Bronchial epithelial cell (primary cell): Measurements from ENCODE around the gene VPS54. TPM values are rescaled to one million over a fixed set of nuclear protein-coding genes. Genes with fewer than 3 reads are reported as not detected.

Source experiments
- DNase-seq: peaks from one replicate; pipeline ENCODE4 v3.0.0-alpha.2; 2010; ENCODE audit warnings: low read depth
- FAIRE-seq: peaks from 2 replicates; lab custom pipeline; 2011; peaks lifted over from hg19 to GRCh38; lab: Jason Lieb, UNC
- H3K27me3 ChIP-seq: 2 replicates; pipeline ENCODE4 v1.5.1; 2011; ENCODE audit warnings: low read length; ENCODE audit not compliant: control insufficient read depth, insufficient read depth
- H3K36me3 ChIP-seq: 2 replicates; pipeline ENCODE4 v1.5.1; 2011; ENCODE audit warnings: low read length; ENCODE audit not compliant: control insufficient read depth, insufficient read depth
- H3K4me3 ChIP-seq: 2 replicates; pipeline ENCODE4 v1.5.1; 2011; ENCODE audit warnings: mild to moderate bottlenecking, low read depth, low read length, control low read depth
- total RNA-seq: library from RNA; depleted of rRNA; stranded (reverse); fragments of >200 nt; gene quantifications from 2 replicates; pipeline ENCODE4 v1.2.1, GENCODE V29; 2014
- TF ChIP-seq, protein P1 (sequence below): IDR thresholded peaks from 2 replicates; pipeline ENCODE4 v1.5.1; 2011; ENCODE audit warnings: mild to moderate bottlenecking, moderate library complexity, low read length, control low read depth, inconsistent platforms; ENCODE audit not compliant: insufficient read depth, severe bottlenecking

Gene VPS54
- total RNA-seq, 1 donor from 2014 or later = 18.2 TPM

DNA sequence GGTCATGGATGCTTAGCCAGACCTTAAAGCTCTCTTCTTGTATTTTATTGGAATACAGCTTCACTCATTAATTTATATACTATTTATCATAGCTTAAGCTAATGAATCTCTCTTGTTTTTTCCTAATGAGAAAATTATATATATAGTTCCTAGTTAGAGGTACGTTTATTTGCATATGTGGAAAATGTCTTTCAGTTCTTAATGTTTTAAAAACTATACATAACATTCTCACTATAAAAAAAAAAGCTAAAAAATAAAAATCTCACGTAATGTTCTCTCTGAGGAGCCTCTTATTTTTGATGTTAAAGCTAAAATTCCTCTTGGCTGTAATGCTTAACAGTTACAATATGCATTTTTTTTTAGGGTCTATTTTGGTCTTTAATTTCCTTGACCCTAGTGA lies 160.9 kb downstream of the VPS54 start:
- no peak for DNase-seq
- Histone ChIP-seq H3K36me3 (peaks cover 5% of the 10 kb centered on the region), H3K27me3 (no peaks in the 10 kb centered on the region), H3K4me3 (no peak overlapping the region)
- TF ChIP-seq, protein P1, sequence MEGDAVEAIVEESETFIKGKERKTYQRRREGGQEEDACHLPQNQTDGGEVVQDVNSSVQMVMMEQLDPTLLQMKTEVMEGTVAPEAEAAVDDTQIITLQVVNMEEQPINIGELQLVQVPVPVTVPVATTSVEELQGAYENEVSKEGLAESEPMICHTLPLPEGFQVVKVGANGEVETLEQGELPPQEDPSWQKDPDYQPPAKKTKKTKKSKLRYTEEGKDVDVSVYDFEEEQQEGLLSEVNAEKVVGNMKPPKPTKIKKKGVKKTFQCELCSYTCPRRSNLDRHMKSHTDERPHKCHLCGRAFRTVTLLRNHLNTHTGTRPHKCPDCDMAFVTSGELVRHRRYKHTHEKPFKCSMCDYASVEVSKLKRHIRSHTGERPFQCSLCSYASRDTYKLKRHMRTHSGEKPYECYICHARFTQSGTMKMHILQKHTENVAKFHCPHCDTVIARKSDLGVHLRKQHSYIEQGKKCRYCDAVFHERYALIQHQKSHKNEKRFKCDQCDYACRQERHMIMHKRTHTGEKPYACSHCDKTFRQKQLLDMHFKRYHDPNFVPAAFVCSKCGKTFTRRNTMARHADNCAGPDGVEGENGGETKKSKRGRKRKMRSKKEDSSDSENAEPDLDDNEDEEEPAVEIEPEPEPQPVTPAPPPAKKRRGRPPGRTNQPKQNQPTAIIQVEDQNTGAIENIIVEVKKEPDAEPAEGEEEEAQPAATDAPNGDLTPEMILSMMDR = no peak
- no peak for FAIRE-seq

DNA sequence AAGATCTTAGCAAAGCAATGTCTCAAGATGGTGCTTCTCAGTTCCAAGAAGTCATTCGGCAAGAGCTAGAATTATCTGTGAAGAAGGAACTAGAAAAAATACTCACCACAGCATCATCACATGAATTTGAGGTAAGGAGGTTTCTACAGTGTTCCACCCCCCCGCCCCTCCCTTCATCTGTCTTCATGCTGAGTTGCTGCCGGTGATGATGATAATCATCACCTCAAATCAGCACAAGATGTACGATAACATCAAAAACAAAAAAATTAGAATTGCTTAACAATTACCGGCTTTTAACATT lies 163.0 kb downstream of the VPS54 start:
- H3K27me3 ChIP-seq = no peaks in the 10 kb centered on the region
- TF ChIP-seq, protein P1 = no peak
- FAIRE-seq (no peak), DNase-seq (no peak)
- peaks cover 5% of the 10 kb centered on the region for H3K36me3 ChIP-seq
- H3K4me3 ChIP-seq = no peak overlapping the region

DNA sequence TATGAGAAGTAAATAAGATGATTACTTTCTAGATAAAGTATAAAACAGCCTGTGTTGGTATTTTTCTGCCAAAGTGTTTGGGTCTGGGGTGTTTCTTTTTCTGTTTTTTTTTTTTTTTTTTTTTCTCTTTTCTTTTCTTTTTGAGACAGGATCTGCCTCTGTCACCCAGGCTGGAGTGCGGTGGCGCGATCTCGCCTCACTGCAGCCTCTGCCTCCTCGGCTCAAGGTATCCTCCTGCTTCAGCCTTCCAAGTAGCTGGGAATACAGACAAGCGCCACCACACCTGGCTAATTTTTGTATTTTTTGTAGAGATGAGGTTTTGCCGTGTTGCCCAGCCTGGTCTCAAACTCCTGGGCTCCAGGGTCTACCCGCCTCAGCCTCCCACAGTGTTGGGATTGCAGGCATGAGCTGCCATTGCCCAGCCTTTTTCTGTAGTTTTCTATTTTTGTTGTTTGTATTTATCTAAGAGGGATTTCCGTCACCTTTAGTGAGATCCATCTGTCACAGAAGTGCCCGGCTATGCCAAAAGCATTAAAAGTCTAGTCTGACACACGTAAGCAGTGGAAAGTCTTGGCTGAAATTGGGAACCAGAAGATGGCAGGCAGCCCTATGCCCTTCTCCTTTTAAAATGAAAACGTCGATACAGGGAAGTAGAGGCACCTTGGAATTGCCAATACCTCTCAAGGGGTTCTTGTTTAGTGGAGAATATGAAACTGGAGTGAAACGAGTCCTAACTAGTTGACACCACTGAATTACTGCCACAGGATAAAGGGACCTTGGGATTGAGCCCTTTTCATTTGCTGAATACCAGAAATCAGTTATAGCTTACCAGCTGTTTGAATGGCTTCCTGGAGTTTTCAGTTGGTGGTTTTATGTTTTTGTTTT lies 163.6 kb downstream of the VPS54 start:
- H3K4me3 ChIP-seq = no peak overlapping the region
- peaks cover 5% of the 10 kb centered on the region for H3K36me3 ChIP-seq
- no peaks in the 10 kb centered on the region for H3K27me3 ChIP-seq
- FAIRE-seq (no peak), DNase-seq (no peak)
- TF ChIP-seq, protein P1 = no peak

DNA sequence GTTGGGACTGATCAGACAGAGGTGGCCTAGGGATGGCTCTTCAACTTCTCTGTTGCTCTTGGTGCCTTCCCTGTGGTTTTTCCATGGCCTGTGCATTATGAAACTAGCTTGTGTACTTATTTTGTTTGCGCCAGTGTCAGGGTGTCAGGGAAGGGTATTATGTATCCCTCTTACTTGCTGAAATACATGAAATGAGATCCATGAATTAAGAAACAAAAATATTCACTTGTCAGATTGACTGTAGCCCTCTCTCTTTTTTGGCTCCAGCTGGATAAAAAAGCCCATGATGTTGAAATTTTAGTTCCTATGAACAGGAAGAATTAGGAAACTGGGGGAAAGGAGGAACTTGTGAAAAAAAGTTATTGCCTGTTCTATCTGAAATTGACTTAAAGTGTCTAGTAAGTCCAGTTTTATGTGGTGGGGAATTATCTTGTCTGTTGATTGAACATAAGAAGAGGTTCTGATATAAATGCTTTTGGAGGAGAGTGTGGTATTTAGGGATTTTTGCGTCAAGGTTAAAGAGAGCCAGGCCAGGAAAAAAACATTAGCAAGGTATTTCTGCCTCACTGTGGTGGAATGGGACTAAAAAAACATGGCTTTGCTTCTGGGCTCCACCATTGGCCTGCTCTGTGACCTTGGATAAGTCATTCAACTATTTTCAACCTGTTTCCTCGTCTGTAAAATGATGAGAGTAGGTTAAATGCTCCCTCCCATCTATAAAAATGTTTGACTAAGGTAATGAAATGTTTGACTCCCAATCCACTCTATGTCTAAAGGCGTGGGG lies 165.5 kb downstream of the VPS54 start:
- no peak for DNase-seq
- TF ChIP-seq, protein P1 = no peak
- Histone ChIP-seq H3K4me3 (no peak overlapping the region), H3K27me3 (no peaks in the 10 kb centered on the region), H3K36me3 (peaks cover 3% of the 10 kb centered on the region)
- no peak for FAIRE-seq

DNA sequence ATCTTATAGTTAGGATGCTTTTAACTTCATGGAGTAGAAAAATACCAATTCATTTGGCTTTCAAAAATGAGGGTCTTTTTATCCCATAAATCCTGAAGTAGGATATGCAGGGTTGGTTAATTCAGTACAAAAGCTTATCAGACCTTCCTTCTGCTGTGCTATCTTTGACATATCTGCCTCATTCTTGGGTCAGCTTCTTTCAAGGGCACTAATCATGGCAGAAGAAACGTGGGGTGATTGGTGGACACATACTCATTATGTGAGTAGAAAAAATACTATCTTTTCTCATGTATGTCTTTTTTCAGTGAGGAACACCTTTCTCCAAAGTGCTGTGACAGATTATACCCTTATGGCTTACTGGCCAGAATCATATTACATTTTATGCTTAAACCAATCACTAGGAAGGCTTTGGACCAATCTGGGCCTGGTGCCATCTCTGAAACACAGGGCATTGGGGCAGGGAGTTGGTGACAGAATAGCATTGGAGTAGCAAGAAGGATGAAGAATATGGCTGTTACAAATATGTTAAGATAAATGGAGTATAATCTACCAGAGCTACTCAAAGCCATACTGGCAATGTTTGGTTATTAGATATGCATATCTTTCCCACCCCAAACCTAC lies 167.4 kb downstream of the VPS54 start:
- FAIRE-seq = no peak

More for the DNA sequence above, 167.4 kb downstream of the VPS54 start:
- no peak overlapping the region for H3K4me3 ChIP-seq
- no peak for DNase-seq
- no peaks in the 10 kb centered on the region for H3K36me3 ChIP-seq
- no peaks in the 10 kb centered on the region for H3K27me3 ChIP-seq
- TF ChIP-seq, protein P1 = no peak
